Adrenal gland (tissue), 5 donors: Measurements from ENCODE around the gene ECM1.

Source experiments
- POLR2A ChIP-seq, 2 donors: fragments of 450-650 bp; IDR thresholded peaks; one replicate each; pipeline ENCODE4 v1.6.1; 2017; ENCODE audit warnings: antibody characterized with exemption in 2 of 2, mild to moderate bottlenecking in 2 of 2, moderate library complexity in 1 of 2
- TF ChIP-seq, protein P1 (sequence below), 6 experiments: fragments of 450-650 bp in 4 of 6; fragments of 200-600 bp in 2 of 6; sonication (generic) in 1 of 6; IDR thresholded peaks; 1 replicate in 5 of 6; 2 replicates in 1 of 6; pipeline versions ENCODE4 v1.5.1 to v1.8.0; 2016 to 2021; ENCODE audit warnings: antibody characterized with exemption in 6 of 6, mild to moderate bottlenecking in 2 of 6, moderate library complexity in 1 of 6
- donor health status: DM: no; HTN: no; CAD: no.

DNA sequence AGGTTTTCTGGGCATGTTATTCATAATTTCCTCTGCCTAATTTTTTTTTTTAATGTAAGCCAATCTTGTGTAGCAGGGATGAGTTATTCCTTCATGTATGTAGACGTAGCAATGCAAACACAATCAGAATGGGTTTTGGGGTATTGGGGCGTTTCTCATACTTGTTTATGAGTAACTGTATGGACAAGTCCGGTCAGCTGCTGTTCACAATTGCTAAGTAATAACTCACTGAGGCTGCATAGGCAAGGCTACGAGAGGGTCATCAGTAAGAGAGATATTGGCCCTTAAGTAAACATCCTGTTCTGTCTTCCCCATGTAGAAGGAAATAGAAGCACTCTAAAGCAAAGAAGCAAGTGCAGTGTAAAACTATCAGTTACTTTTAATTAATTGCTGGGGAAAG is 30.2 kb upstream of the ECM1 start:
- TF ChIP-seq, protein P1, sequence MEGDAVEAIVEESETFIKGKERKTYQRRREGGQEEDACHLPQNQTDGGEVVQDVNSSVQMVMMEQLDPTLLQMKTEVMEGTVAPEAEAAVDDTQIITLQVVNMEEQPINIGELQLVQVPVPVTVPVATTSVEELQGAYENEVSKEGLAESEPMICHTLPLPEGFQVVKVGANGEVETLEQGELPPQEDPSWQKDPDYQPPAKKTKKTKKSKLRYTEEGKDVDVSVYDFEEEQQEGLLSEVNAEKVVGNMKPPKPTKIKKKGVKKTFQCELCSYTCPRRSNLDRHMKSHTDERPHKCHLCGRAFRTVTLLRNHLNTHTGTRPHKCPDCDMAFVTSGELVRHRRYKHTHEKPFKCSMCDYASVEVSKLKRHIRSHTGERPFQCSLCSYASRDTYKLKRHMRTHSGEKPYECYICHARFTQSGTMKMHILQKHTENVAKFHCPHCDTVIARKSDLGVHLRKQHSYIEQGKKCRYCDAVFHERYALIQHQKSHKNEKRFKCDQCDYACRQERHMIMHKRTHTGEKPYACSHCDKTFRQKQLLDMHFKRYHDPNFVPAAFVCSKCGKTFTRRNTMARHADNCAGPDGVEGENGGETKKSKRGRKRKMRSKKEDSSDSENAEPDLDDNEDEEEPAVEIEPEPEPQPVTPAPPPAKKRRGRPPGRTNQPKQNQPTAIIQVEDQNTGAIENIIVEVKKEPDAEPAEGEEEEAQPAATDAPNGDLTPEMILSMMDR (IDR thresholded peaks at IDR 0.05), result no peak
- no peak for TF ChIP-seq POLR2A (IDR thresholded peaks at IDR 0.05)
